Psoas muscle (tissue), 8 donors: ENCODE data around the gene IFT57. TPM values are rescaled to one million over a fixed set of nuclear protein-coding genes. Genes with fewer than 3 reads are reported as not detected.

Experiments
- ATAC-seq, 4 donors: fragments of 200-7000 bp; cut with Tn5 transposase; one replicate each; pipeline ENCODE4 v1.9.1; 2020; ENCODE audit warnings: moderate library complexity in 3 of 4, mild to moderate bottlenecking in 2 of 4
- DNase-seq, 2 donors: peaks; one replicate each; pipeline ENCODE4 v3.0.0-alpha.2; 2020
- H3K27ac ChIP-seq: fragments of 200-600 bp; one replicate; pipeline ENCODE4 v1.8.0; 2022
- H3K27me3 ChIP-seq, 3 donors: fragments of 200-600 bp in 1 of 3; one replicate each; pipeline versions ENCODE4 v1.6.1 to v1.8.0; 2013 to 2022; ENCODE audit warnings: low read length in 2 of 3, mild to moderate bottlenecking in 2 of 3, moderate library complexity in 1 of 3; ENCODE audit not compliant: insufficient read depth in 3 of 3
- H3K36me3 ChIP-seq, 2 donors: fragments of 200-600 bp in 1 of 2; one replicate each; pipeline versions ENCODE4 v1.6.1 to v1.8.0; 2013 to 2022; ENCODE audit warnings: low read depth in 1 of 2, mild to moderate bottlenecking in 1 of 2, moderate library complexity in 1 of 2; ENCODE audit not compliant: insufficient read depth in 1 of 2
- H3K4me1 ChIP-seq: fragments of 200-600 bp; one replicate; pipeline ENCODE4 v1.8.0; 2022
- H3K4me3 ChIP-seq: fragments of 200-600 bp; one replicate; pipeline ENCODE4 v1.8.0; 2022; ENCODE audit warnings: mild to moderate bottlenecking
- H3K9me3 ChIP-seq: fragments of 200-600 bp; one replicate; pipeline ENCODE4 v1.8.0; 2022
- WGBS, 3 donors: extraction: QIAGEN DNeasy Blood & Tissue Kit; methylation state at CpG; one replicate each; pipeline versions ENCODE4 v1.1.6 to v1.1.7; 2013; 5-methylcytosine and 5-hydroxymethylcytosine counted together
- intact Hi-C, 2 donors: fragments of 100-400 bp; cut with DNase I; formaldehyde crosslinking; loops; one replicate each; pipeline versions ENCODE4 v1.11.0 to v1.14.2; 2022
- polyA plus RNA-seq, 3 donors: library from polyadenylated mRNA; stranded (reverse); fragments of 200-250 nt; gene quantifications; one replicate each; pipeline ENCODE4 v1.2.3, GENCODE V29; 2013
- total RNA-seq, 4 donors: library from RNA; stranded (reverse); fragmentation: NEBNext Ultra II Directional in 2 of 4; extraction: Animal tissue kit (Norgen Biotek cat#: 25700) in 2 of 4; gene quantifications; one replicate each; pipeline versions ENCODE4 v1.2.1 to v1.2.4, GENCODE V29; 2021 to 2023
- TF ChIP-seq, protein P1 (sequence below): fragments of 200-600 bp; IDR thresholded peaks from one replicate; pipeline ENCODE4 v1.8.0; 2022; ENCODE audit warnings: antibody characterized with exemption
- donor health status: healthy with polysubstance abuse.
- donor health status: DM: no; HTN: no; CAD: no; lungs with moderate emphysema.
- donor health status: Bipolar disorder and iron deficiency.
- donor health status: healthy.
- donor health status: DM: yes; HTN: yes; CAD: no.
- donor health status: DM: no; HTN: no; CAD: no.
- donor health status: DM: no; HTN: no; CAD: no.
- donor health status: DM: yes; HTN: yes; CAD: no.

IFT57 gene
- total and polyA plus RNA-seq, 7 donors, result 5.3 to 18.0 (median 14.6) TPM

GRCh38 chr3:108136561-108137459, 85.4 kb downstream of the IFT57 start:
- TF ChIP-seq, protein P1, sequence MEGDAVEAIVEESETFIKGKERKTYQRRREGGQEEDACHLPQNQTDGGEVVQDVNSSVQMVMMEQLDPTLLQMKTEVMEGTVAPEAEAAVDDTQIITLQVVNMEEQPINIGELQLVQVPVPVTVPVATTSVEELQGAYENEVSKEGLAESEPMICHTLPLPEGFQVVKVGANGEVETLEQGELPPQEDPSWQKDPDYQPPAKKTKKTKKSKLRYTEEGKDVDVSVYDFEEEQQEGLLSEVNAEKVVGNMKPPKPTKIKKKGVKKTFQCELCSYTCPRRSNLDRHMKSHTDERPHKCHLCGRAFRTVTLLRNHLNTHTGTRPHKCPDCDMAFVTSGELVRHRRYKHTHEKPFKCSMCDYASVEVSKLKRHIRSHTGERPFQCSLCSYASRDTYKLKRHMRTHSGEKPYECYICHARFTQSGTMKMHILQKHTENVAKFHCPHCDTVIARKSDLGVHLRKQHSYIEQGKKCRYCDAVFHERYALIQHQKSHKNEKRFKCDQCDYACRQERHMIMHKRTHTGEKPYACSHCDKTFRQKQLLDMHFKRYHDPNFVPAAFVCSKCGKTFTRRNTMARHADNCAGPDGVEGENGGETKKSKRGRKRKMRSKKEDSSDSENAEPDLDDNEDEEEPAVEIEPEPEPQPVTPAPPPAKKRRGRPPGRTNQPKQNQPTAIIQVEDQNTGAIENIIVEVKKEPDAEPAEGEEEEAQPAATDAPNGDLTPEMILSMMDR, result no peak
- Histone ChIP-seq H3K9me3 (no peaks in the 10 kb centered on the region), H3K4me3 (no peak overlapping the region), H3K27ac (no peak overlapping the region), H3K4me1 (peaks cover 8% of the 10 kb centered on the region), H3K27me3 (no peaks in the 10 kb centered on the region), H3K36me3 (no peaks in the 10 kb centered on the region)
- DNase-seq (no peak), ATAC-seq (no peak)
- intact Hi-C loops, result no loop called here
- WGBS, 3 donors, result 67 to 79% (median 70%) methylated on average over 12 to 13 of the region's 13 CpGs

- WGBS, 3 donors, result 77 to 83% (median 81%) methylated on average over 1 of the region's 1 CpG
- intact Hi-C loops, result loop anchor here in 1 of 2 donors (2.0 kb wide), 1 partner anchor 48 kb away; no protein-coding TSS in a partner anchor
- Histone ChIP-seq H3K27me3 (no peaks in the 10 kb centered on the region), H3K36me3 (no peaks in the 10 kb centered on the region), H3K27ac (no peak overlapping the region), H3K4me1 (peaks cover 28% of the 10 kb centered on the region), H3K4me3 (no peak overlapping the region), H3K9me3 (no peaks in the 10 kb centered on the region)
- TF ChIP-seq, protein P1, result no peak
- no peak for DNase-seq
- ATAC-seq, result no peak
Measured at GRCh38 chr3:108134555-108134880, 87.7 kb downstream of the IFT57 start.

GRCh38 chr3:108133858-108134554, 88.2 kb downstream of the IFT57 start:
- Histone ChIP-seq H3K27me3 (no peaks in the 10 kb centered on the region), H3K36me3 (no peaks in the 10 kb centered on the region), H3K9me3 (no peaks in the 10 kb centered on the region), H3K4me1 (peaks cover 32% of the 10 kb centered on the region), H3K4me3 (no peak overlapping the region), H3K27ac (no peak overlapping the region)
- intact Hi-C loops, result loop anchor here in 1 of 2 donors (2.0 kb wide), 1 partner anchor 47 kb away; no protein-coding TSS in a partner anchor
- DNase-seq (no peak), ATAC-seq (no peak)
- WGBS, 3 donors, result 81 to 85% (median 81%) methylated on average over 5 of the region's 5 CpGs
- TF ChIP-seq, protein P1, result no peak

DNA sequence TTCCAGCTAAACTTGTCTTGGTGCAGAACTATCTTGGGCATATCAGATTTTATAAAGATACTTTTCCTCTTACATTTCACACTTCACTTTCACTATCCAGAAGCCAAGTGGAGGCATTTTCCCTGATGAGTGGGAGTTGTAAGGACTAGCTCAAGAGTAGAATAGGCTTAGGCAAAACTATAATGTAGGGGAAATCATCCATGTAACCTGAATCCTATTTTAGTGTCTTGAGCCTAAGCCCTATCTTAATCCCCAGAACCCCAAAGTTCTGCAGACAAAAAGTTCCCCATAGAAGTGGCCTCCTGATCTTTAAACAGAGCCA, 89.2 kb downstream of the IFT57 start:
- TF ChIP-seq, protein P1, result no peak

More for the DNA sequence above, 89.2 kb downstream of the IFT57 start:
- intact Hi-C loops, result no loop called here
- peaks cover 32% of the 10 kb centered on the region for H3K4me1 ChIP-seq
- no peak for ATAC-seq
- H3K4me3 ChIP-seq, result no peak overlapping the region
- no peak for DNase-seq
- H3K27me3 ChIP-seq, result no peaks in the 10 kb centered on the region
- H3K27ac ChIP-seq, result no peak overlapping the region
- no peaks in the 10 kb centered on the region for H3K9me3 ChIP-seq
- H3K36me3 ChIP-seq, result no peaks in the 10 kb centered on the region
